ENCODE measurements around the gene DAPK1.

The DAPK1 gene

GRCh38 chr9:87711857-87712800 lies 214.5 kb downstream of the DAPK1 start:
- no peak overlapping the region for H3K4me3 ChIP-seq (ENCODE audit: low read depth, low read length)
- no peak for DNase-seq (ENCODE audit: low read depth)
- no peak for TF ChIP-seq CTCF (IDR thresholded peaks at IDR 0.05; ENCODE audit: low read depth, low read length, missing control alignments)
- in situ Hi-C loops (cut with HindIII; ENCODE audit: low sequenced_read_pairs): no loop called here

GRCh38 chr9:87712801-87713277 lies 215.2 kb downstream of the DAPK1 start:
- no peak for TF ChIP-seq CTCF (IDR thresholded peaks at IDR 0.05; ENCODE audit: low read depth, low read length, missing control alignments)
- H3K4me3 ChIP-seq (ENCODE audit: low read depth, low read length): no peak overlapping the region
- in situ Hi-C loops (cut with HindIII; ENCODE audit: low sequenced_read_pairs): no loop called here
- no peak for DNase-seq (ENCODE audit: low read depth)

GRCh38 chr9:87713278-87713987 lies 215.8 kb downstream of the DAPK1 start:
- TF ChIP-seq CTCF (IDR thresholded peaks at IDR 0.05; ENCODE audit: low read depth, low read length, missing control alignments): no peak
- in situ Hi-C loops (cut with HindIII; ENCODE audit: low sequenced_read_pairs): no loop called here
- H3K4me3 ChIP-seq (ENCODE audit: low read depth, low read length): peak overlapping the region; percentile 25
- peak; percentile 86 for DNase-seq (ENCODE audit: low read depth)

GRCh38 chr9:87713988-87714330 lies 216.3 kb downstream of the DAPK1 start:
- H3K4me3 ChIP-seq (ENCODE audit: low read depth, low read length): no peak overlapping the region
- TF ChIP-seq CTCF (IDR thresholded peaks at IDR 0.05; ENCODE audit: low read depth, low read length, missing control alignments): no peak
- no peak for DNase-seq (ENCODE audit: low read depth)
- in situ Hi-C loops (cut with HindIII; ENCODE audit: low sequenced_read_pairs): no loop called here

GRCh38 chr9:87714819-87715218 lies 217.2 kb downstream of the DAPK1 start:
- no peak for TF ChIP-seq CTCF (IDR thresholded peaks at IDR 0.05; ENCODE audit: low read depth, low read length, missing control alignments)
- peak; percentile 72 for DNase-seq (ENCODE audit: low read depth)

GRCh38 chr9:87716141-87716540 lies 218.5 kb downstream of the DAPK1 start:
- in situ Hi-C loops (cut with HindIII; ENCODE audit: low sequenced_read_pairs): no loop called here

More at GRCh38 chr9:87714819-87715218, 217.2 kb downstream of the DAPK1 start:
- in situ Hi-C loops (cut with HindIII; ENCODE audit: low sequenced_read_pairs): no loop called here
- no peak overlapping the region for H3K4me3 ChIP-seq (ENCODE audit: low read depth, low read length)

More at GRCh38 chr9:87716141-87716540, 218.5 kb downstream of the DAPK1 start:
- H3K4me3 ChIP-seq (ENCODE audit: low read depth, low read length): no peak overlapping the region
- no peak for DNase-seq (ENCODE audit: low read depth)
- TF ChIP-seq CTCF (IDR thresholded peaks at IDR 0.05; ENCODE audit: low read depth, low read length, missing control alignments): no peak
